Vein endothelial cell (primary cell): ENCODE measurements around the gene TCF25. TPM values are rescaled to one million over a fixed set of nuclear protein-coding genes. Genes with fewer than 3 reads are reported as not detected.

Source experiments
- total RNA-seq: library from RNA; depleted of rRNA; stranded (reverse); fragments of >200 nt; gene quantifications from 2 replicates; pipeline ENCODE4 v1.2.3, GENCODE V29; 2012

Gene TCF25
- total RNA-seq = 183 and 223 TPM in 2 replicates

GRCh38 chr16:89873109-89873971 is at the start of gene TCF25:
TSS of gene TCF25 (plus strand) at chr16:89873592. CDS start at chr16:89873668, 76 bp downstream.

DNA sequence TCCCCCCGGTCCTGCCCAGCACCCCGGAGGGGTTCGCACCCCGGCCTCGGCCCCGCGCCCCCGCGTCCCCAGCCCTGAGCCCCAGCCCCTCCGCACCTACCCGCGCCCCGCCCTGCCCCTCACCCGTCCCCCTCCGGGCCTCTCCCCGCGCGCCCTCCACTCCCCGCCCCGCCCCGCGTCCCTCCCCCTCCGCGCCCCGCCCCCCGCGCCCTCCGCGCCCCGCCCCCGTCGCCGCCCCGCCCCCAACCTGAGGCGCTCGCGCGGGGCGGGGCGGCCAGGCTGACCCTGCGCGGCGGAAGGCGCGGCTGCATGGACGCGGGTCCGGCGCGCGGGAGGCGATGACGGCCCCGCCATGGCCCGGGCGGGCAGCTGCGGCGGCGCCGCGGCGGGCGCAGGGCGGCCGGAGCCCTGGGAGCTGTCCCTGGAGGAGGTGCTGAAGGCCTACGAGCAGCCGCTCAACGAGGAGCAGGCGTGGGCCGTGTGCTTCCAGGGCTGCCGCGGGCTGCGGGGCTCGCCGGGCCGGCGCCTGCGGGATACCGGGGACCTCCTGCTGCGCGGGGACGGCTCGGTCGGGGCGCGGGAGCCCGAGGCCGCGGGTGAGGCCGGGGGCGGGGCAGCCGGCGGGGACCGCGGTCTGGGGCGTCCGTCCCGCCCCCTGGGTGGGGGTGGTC is 45.1 kb upstream of the TCF25 start, which contains the start of gene SPIRE2:
SPIRE2 (plus strand) TSS at position 277 of the 671 bp plus-strand sequence; CDS start at position 353, 76 bp downstream.

DNA sequence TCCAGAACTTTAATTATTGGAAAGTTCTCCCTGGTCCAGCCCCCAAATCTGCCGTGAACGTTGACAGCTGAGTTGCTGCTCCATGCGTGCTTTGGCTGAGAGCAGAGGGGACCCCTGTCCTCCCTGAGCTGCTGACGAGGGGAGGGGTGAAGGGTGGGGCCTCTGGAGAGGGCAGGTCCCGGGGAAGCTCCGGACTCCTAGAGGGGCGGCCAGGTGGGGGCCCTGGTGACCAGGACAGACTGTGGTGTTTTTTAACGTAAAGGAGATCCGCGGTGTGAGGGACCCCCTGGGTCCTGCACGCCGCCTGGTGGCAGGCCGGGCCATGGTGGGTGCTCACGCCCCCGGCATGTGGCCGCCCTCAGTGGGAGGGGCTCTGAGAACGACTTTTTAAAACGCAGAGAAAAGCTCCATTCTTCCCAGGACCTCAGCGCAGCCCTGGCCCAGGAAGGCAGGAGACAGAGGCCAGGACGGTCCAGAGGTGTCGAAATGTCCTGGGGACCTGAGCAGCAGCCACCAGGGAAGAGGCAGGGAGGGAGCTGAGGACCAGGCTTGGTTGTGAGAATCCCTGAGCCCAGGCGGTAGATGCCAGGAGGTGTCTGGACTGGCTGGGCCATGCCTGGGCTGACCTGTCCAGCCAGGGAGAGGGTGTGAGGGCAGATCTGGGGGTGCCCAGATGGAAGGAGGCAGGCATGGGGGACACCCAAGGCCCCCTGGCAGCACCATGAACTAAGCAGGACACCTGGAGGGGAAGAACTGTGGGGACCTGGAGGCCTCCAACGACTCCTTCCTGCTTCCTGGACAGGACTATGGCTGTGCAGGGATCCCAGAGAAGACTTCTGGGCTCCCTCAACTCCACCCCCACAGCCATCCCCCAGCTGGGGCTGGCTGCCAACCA is 45.3 kb downstream of the TCF25 start, which contains the start of gene MC1R:
MC1R (plus strand) TSS at position 410 of the 895 bp plus-strand sequence; CDS start at position 807, 397 bp downstream.

GRCh38 chr16:89922884-89923639 is 49.7 kb downstream of the TCF25 start, which contains the start of gene TUBB3:
TSS of gene TUBB3 (plus strand) at chr16:89923342. CDS start at chr16:89923402, 60 bp downstream.

Other genes starting within 250 kb of the TCF25 start
- gene CHMP1A, start 215.9 kb upstream of the TCF25 start, total RNA-seq = 123 and 163 TPM in 2 replicates
- 2.9 and 3.7 TPM in 2 replicates for gene SPATA33, start 215.8 kb upstream of the TCF25 start, total RNA-seq
- 43.4 and 44.2 TPM in 2 replicates for gene CDK10, start 186.9 kb upstream of the TCF25 start, total RNA-seq
- gene SPATA2L, start 171.9 kb upstream of the TCF25 start, total RNA-seq = 22.4 and 25.2 TPM in 2 replicates
- gene VPS9D1, start 152.7 kb upstream of the TCF25 start, total RNA-seq = 8.0 and 14.7 TPM in 2 replicates
- gene ZNF276, start 152.1 kb upstream of the TCF25 start, total RNA-seq = 24.1 and 27.1 TPM in 2 replicates
- 18.0 and 26.7 TPM in 2 replicates for gene FANCA, start 56.9 kb upstream of the TCF25 start, total RNA-seq
- gene SPIRE2, start 45.1 kb upstream of the TCF25 start, total RNA-seq = 0.65 and 1.1 TPM in 2 replicates
- 2.3 and 3.5 TPM in 2 replicates for gene MC1R, start 45.3 kb downstream of the TCF25 start, total RNA-seq
- 251 TPM in 2 replicates for gene TUBB3, start 49.8 kb downstream of the TCF25 start, total RNA-seq
- 85.9 and 93.4 TPM in 2 replicates for gene DEF8, start 75.2 kb downstream of the TCF25 start, total RNA-seq
- gene DBNDD1, start 145.9 kb downstream of the TCF25 start, total RNA-seq = 13.6 and 34.6 TPM in 2 replicates
- gene PRDM7, start 203.7 kb downstream of the TCF25 start, total RNA-seq = not detected in 2 replicates